T-cell (primary cell): ENCODE measurements around the gene LARP1. TPM values are rescaled to one million over a fixed set of nuclear protein-coding genes. Genes with fewer than 3 reads are reported as not detected.
"Not testable (repeated sequence)": the region's sequence is repeated elsewhere in the genome, so short reads cannot be mapped to it uniquely, and the experiment has no call there.

ENCODE experiments used
- ATAC-seq, 4 experiments: fragments of 200-7000 bp in 3 of 4; fragments of 150-1000 bp in 1 of 4; cut with Tn5 transposase; replicated peaks in 1 of 4; 1 replicate in 3 of 4; 2 replicates in 1 of 4; pipeline ENCODE4 v1.10.0; 2021; ENCODE audit warnings: moderate library complexity in 3 of 4, mild to moderate bottlenecking in 2 of 4, moderate number of reproducible peaks in 1 of 4
- CTCF ChIA-PET, 2 donors: fragments of 300-600 bp; sonication (Branson Sonifier 250); formaldehyde crosslinking; loops; one replicate each; lab custom pipeline; 2022; ENCODE audit warnings: antibody characterized with exemption in 2 of 2; lab: Charles Lee
- POLR2A ChIA-PET, 2 donors: fragments of 300-600 bp; sonication (Branson Sonifier 250); formaldehyde crosslinking; loops; one replicate each; lab custom pipeline; 2022; ENCODE audit warnings: antibody characterized with exemption in 2 of 2; lab: Charles Lee
- DNase-seq, 35 experiments: peaks; one replicate each; pipeline versions ENCODE4 v3.0.0 to v3.0.0-alpha.2; 2013 to 2023
- H3K27ac ChIP-seq: one replicate; pipeline ENCODE4 v1.5.1; 2013; ENCODE audit warnings: low read length
- H3K27me3 ChIP-seq, 2 experiments: replicated peaks in 1 of 2; 1 replicate in 1 of 2; 2 replicates in 1 of 2; pipeline versions ENCODE4 v1.6.1 to v1.7.0; 2013; ENCODE audit warnings: low read length in 1 of 2, mixed read lengths in 1 of 2; ENCODE audit not compliant: control insufficient read depth in 2 of 2, insufficient read depth in 2 of 2; ENCODE audit errors: extremely low read depth in 1 of 2
- H3K36me3 ChIP-seq, 2 donors: 1 replicate in 1 of 2; 2 replicates in 1 of 2; pipeline versions ENCODE4 v1.6.1 to v1.7.0; 2013; ENCODE audit warnings: low read length in 1 of 2; ENCODE audit not compliant: control insufficient read depth in 2 of 2, insufficient read depth in 1 of 2; ENCODE audit errors: extremely low read depth in 1 of 2
- H3K4me1 ChIP-seq, 2 experiments: 1 replicate in 1 of 2; 2 replicates in 1 of 2; pipeline versions ENCODE4 v1.6.1 to v1.7.0; 2013; ENCODE audit warnings: low read length in 2 of 2, mixed read lengths in 1 of 2; ENCODE audit not compliant: insufficient read depth in 2 of 2, control insufficient read depth in 1 of 2; ENCODE audit errors: extremely low read depth in 1 of 2
- H3K4me3 ChIP-seq, 2 donors: 1 replicate in 1 of 2; 2 replicates in 1 of 2; pipeline versions ENCODE4 v1.5.1 to v1.7.0; 2013; ENCODE audit warnings: mild to moderate bottlenecking in 2 of 2, low read length in 1 of 2, moderate library complexity in 1 of 2; ENCODE audit not compliant: control insufficient read depth in 1 of 2; ENCODE audit errors: extremely low read depth in 1 of 2
- H3K9me3 ChIP-seq: 2 replicates; pipeline ENCODE4 v1.7.0; 2013
- H3K27ac Mint-ChIP-seq, 2 donors: one replicate each; pipeline ENCODE4 v1.8.0; 2020 to 2021; ENCODE audit warnings: mild to moderate bottlenecking in 2 of 2, mixed read lengths in 2 of 2
- H3K27me3 Mint-ChIP-seq, 2 donors: one replicate each; pipeline ENCODE4 v1.8.0; 2021 to 2022; ENCODE audit warnings: mixed read lengths in 2 of 2
- H3K36me3 Mint-ChIP-seq: one replicate; pipeline ENCODE4 v1.8.0; 2021; ENCODE audit warnings: mixed read lengths
- H3K4me1 Mint-ChIP-seq, 3 donors: one replicate each; pipeline ENCODE4 v1.8.0; 2020 to 2022; ENCODE audit warnings: mixed read lengths in 3 of 3, mild to moderate bottlenecking in 1 of 3
- H3K4me3 Mint-ChIP-seq, 3 donors: one replicate each; pipeline ENCODE4 v1.8.0; 2020 to 2022; ENCODE audit warnings: mild to moderate bottlenecking in 3 of 3, mixed read lengths in 3 of 3, moderate library complexity in 3 of 3
- H3K9me3 Mint-ChIP-seq, 3 donors: one replicate each; pipeline ENCODE4 v1.8.0; 2020 to 2022; ENCODE audit warnings: mixed read lengths in 3 of 3
- WGBS: methylation state at CpG from one replicate; pipeline ENCODE4 v1.1.5; 2013; ENCODE audit warnings: missing lambda C conversion rate; ENCODE audit not compliant: insufficient coverage; 5-methylcytosine and 5-hydroxymethylcytosine counted together
- total RNA-seq, 35 experiments: library from RNA in 6 of 35; stranded (reverse) in 6 of 35; fragments of 120-200 nt in 1 of 35; gene quantifications; one replicate each; pipeline versions ENCODE4 v1.2.1 to v1.2.4 and lab custom pipeline; 2013 to 2026

Gene LARP1
- total RNA-seq, 5 donors from 2014 or later (not counting 1 experiment from before 2014, with no cell fraction given), result 137 to 201 (median 182) TPM

- H3K36me3 Mint-ChIP-seq, result no peaks in the 10 kb centered on the region
- H3K4me1 Mint-ChIP-seq, result peaks cover 68 to 76% (median 73%) of the 10 kb centered on the region in 3 donors
- Histone ChIP-seq H3K36me3 (peaks cover 0 to 4% of the 10 kb centered on the region in 2 donors), H3K27ac (peak overlapping the region; percentile 29), H3K27me3 (no peaks in the 10 kb centered on the region), H3K4me1 (peaks cover 47 to 52% of the 10 kb centered on the region in 2 experiments), H3K9me3 (no peaks in the 10 kb centered on the region), H3K4me3 (peak overlapping the region in 1 of 2 donors; percentile 36)
- H3K9me3 Mint-ChIP-seq, result no peaks in the 10 kb centered on the region
- peak overlapping the region; percentile 81 to 89 (median 82) for H3K4me3 Mint-ChIP-seq
- no peak for ATAC-seq
- no peaks in the 10 kb centered on the region for H3K27me3 Mint-ChIP-seq
- ChIA-PET CTCF (interaction anchor here in 1 of 2 donors (0.7 to 1.3 kb wide), 2 partner anchors 51 to 64 kb away, joined by 3 to 4 read pairs; no protein-coding TSS in a partner anchor), POLR2A (interaction anchor here in 1 of 2 donors (0.6 kb wide), 1 partner anchor 101 kb away, joined by 3 read pairs; no protein-coding TSS in a partner anchor)
- H3K27ac Mint-ChIP-seq, result peak overlapping the region; percentile 78 to 87
- WGBS, result 9% methylated on average over 1 of the region's 5 CpGs
- no peak for DNase-seq
These were observed 3.3 kb downstream of the LARP1 start for GRCh38 chr5:154758493-154758892.

DNA sequence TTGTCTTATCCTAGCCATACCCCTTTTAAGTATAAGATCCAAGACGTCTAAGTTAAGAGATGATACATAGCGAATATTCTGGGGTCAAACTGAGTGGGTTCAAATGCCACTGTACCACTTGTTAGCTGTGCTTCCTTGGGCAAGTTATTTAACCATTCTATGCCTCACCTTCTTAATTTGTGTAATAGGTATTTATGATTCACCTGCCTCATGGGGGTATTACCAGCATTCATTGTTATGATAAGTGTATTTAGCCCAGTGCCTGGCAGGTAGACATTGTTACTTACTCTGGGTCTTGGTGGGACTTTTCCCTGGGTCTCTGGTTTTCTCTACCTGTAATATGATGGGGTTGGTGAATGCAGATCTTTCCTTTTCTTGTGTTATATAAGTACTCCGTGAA, 3.8 kb downstream of the LARP1 start:
- Histone ChIP-seq H3K36me3 (peaks cover 0 to 4% of the 10 kb centered on the region in 2 donors), H3K27me3 (no peaks in the 10 kb centered on the region), H3K27ac (no peak overlapping the region), H3K9me3 (no peaks in the 10 kb centered on the region), H3K4me3 (no peak overlapping the region), H3K4me1 (peaks cover 44 to 51% of the 10 kb centered on the region in 2 experiments)
- Mint-ChIP-seq H3K27ac (peak overlapping the region; percentile 78 to 87), H3K27me3 (no peaks in the 10 kb centered on the region), H3K4me1 (peaks cover 66 to 71% (median 70%) of the 10 kb centered on the region in 3 donors), H3K36me3 (no peaks in the 10 kb centered on the region), H3K9me3 (no peaks in the 10 kb centered on the region), H3K4me3 (peak overlapping the region; percentile 81 to 89 (median 82))
- POLR2A ChIA-PET, result interaction anchor here (0.6 kb wide), 2 partner anchors 70 to 101 kb away, joined by 3 read pairs; no protein-coding TSS in a partner anchor
- no peak for DNase-seq
- CTCF ChIA-PET, result no interaction called here
- no peak for ATAC-seq
- no CpG with 5 or more reads among the region's 3 CpGs for WGBS

GRCh38 chr5:154759868-154760267, 4.7 kb downstream of the LARP1 start:
- ATAC-seq, H3K27me3 ChIP-seq, H3K27me3 Mint-ChIP-seq, CTCF ChIA-PET, H3K4me3 ChIP-seq, DNase-seq, H3K9me3 Mint-ChIP-seq, H3K36me3 ChIP-seq, H3K9me3 ChIP-seq, H3K27ac ChIP-seq, H3K36me3 Mint-ChIP-seq: not testable (repeated sequence)
- Mint-ChIP-seq H3K4me3 (peak overlapping the region in 1 of 3 donors; percentile 89), H3K4me1 (peaks cover 60 to 66% (median 65%) of the 10 kb centered on the region in 3 donors), H3K27ac (peak overlapping the region; percentile 17 to 87)
- POLR2A ChIA-PET, result interaction anchor here in 1 of 2 donors (0.6 kb wide), 1 partner anchor 71 kb away, joined by 3 read pairs; no protein-coding TSS in a partner anchor
- 80% methylated on average over 12 of the region's 12 CpGs for WGBS
- peaks cover 42 to 49% of the 10 kb centered on the region in 2 experiments for H3K4me1 ChIP-seq

- ChIA-PET POLR2A (interaction anchor here (0.6 to 0.9 kb wide), 2 partner anchors 13 to 121 kb away, joined by 3 to 5 read pairs; no protein-coding TSS in a partner anchor), CTCF (interaction anchor here in 1 of 2 donors (0.5 kb wide), 1 partner anchor 24 kb away, joined by 6 read pairs; no protein-coding TSS in a partner anchor)
- DNase-seq (peak in 18 of 35 experiments; percentile 1 to 57 (median 10)), ATAC-seq (peak in 3 of 4 experiments; percentile 23 to 33 (median 28))
- Histone ChIP-seq H3K9me3 (no peaks in the 10 kb centered on the region), H3K4me3 (peak overlapping the region in 1 of 2 donors; percentile 32), H3K4me1 (peaks cover 54 to 60% of the 10 kb centered on the region in 2 experiments), H3K36me3 (peaks cover 0 to 4% of the 10 kb centered on the region in 2 donors), H3K27me3 (no peaks in the 10 kb centered on the region), H3K27ac (peak overlapping the region; percentile 46)
- WGBS, result 17% methylated on average over 3 of the region's 5 CpGs
- Mint-ChIP-seq H3K4me3 (peak overlapping the region; percentile 25 to 89 (median 61)), H3K9me3 (no peaks in the 10 kb centered on the region), H3K36me3 (no peaks in the 10 kb centered on the region), H3K27ac (peak overlapping the region; percentile 17 to 87), H3K27me3 (no peaks in the 10 kb centered on the region), H3K4me1 (peaks cover 73 to 79% (median 77%) of the 10 kb centered on the region in 3 donors)
These were observed 6.0 kb downstream of the LARP1 start for GRCh38 chr5:154761046-154761736.

DNA sequence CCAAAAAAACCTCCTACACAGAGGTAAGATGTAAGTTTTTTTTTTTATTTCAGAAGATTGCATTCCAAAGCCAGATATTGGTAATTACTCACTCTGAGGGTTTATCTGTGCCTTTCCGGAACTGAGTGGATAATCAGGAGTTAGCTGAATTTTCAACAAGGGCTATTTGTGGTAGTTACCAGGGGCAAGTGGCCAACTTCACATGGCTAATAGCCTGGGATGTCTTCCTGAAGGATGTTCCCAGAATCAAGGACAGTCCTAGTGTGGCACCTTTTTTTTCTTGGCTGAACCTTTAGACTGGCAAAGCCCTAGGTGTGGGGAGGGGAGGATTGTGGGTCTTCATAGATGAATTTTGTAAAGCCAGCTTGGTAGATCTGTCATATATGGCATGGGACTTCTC, 7.1 kb downstream of the LARP1 start:
- H3K27ac Mint-ChIP-seq, result peak overlapping the region in 1 of 2 donors; percentile 87

DNA sequence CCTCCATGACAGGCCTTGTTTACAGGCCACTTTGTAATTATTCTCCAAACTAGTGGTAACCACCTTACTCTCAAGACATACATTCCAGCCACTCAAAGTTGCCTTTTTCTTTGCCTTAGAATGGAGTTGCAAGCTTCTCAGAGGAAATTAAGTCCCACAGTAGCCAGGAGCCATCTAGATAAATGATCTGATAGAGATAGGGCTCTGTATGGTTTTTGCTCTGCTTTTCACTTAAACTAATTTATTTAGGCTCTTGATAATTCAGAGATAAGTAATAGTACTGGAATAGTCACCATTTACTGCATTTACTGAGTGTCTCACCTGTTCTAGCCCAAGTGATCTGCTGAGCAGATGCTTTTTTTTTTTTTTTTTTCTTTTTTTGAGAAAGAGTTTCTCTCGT, 7.5 kb downstream of the LARP1 start:
- ATAC-seq, result no peak
- WGBS, result no CpG with 5 or more reads among the region's 1 CpG
- H3K27me3 ChIP-seq, result no peaks in the 10 kb centered on the region
- DNase-seq, result no peak
- no peak overlapping the region for H3K4me3 ChIP-seq
- ChIA-PET CTCF (interaction anchor here (0.6 to 0.7 kb wide), 4 partner anchors 16 to 106 kb away, joined by 4 to 6 read pairs (median 4); no protein-coding TSS in a partner anchor), POLR2A (interaction anchor here in 1 of 2 donors (0.6 kb wide), 1 partner anchor 311 kb away, joined by 8 read pairs; no protein-coding TSS in a partner anchor)
- peaks cover 82 to 88% (median 86%) of the 10 kb centered on the region in 3 donors for H3K4me1 Mint-ChIP-seq
- H3K27me3 Mint-ChIP-seq, result no peaks in the 10 kb centered on the region
- peak overlapping the region in 1 of 3 donors; percentile 89 for H3K4me3 Mint-ChIP-seq
- H3K4me1 ChIP-seq, result peaks cover 69 to 75% of the 10 kb centered on the region in 2 experiments
- no peaks in the 10 kb centered on the region for H3K9me3 ChIP-seq
- H3K27ac ChIP-seq, result no peak overlapping the region
- H3K36me3 Mint-ChIP-seq, result no peaks in the 10 kb centered on the region
- H3K9me3 Mint-ChIP-seq, result no peaks in the 10 kb centered on the region
- H3K36me3 ChIP-seq, result peaks cover 0 to 4% of the 10 kb centered on the region in 2 donors
- H3K27ac Mint-ChIP-seq, result peak overlapping the region in 1 of 2 donors; percentile 87

More for the DNA sequence above, 7.1 kb downstream of the LARP1 start:
- 83% methylated on average over 1 of the region's 1 CpG for WGBS
- ATAC-seq (no peak), DNase-seq (no peak)
- H3K4me1 ChIP-seq, result peaks cover 65 to 71% of the 10 kb centered on the region in 2 experiments
- H3K27ac ChIP-seq, result no peak overlapping the region
- Mint-ChIP-seq H3K27me3 (no peaks in the 10 kb centered on the region), H3K4me1 (peaks cover 82 to 85% (median 84%) of the 10 kb centered on the region in 3 donors), H3K4me3 (peak overlapping the region in 1 of 3 donors; percentile 89), H3K36me3 (no peaks in the 10 kb centered on the region), H3K9me3 (no peaks in the 10 kb centered on the region)
- POLR2A ChIA-PET, result no interaction called here
- CTCF ChIA-PET, result interaction anchor here in 1 of 2 donors (0.6 kb wide), 1 partner anchor 84 kb away, joined by 5 read pairs; no protein-coding TSS in a partner anchor
- no peak overlapping the region for H3K4me3 ChIP-seq
- peaks cover 0 to 4% of the 10 kb centered on the region in 2 donors for H3K36me3 ChIP-seq
- H3K27me3 ChIP-seq, result no peaks in the 10 kb centered on the region
- H3K9me3 ChIP-seq, result no peaks in the 10 kb centered on the region
